Lower lobe of right lung (tissue), 2 donors: ENCODE data around the gene NTRK2. TPM values are rescaled to one million over a fixed set of nuclear protein-coding genes. Genes with fewer than 3 reads are reported as not detected.

ENCODE experiments used
- ATAC-seq, 2 donors: fragments of 200-7000 bp; cut with Tn5 transposase; one replicate each; pipeline ENCODE4 v1.9.1; 2020 to 2022; ENCODE audit warnings: mild to moderate bottlenecking in 2 of 2, moderate library complexity in 2 of 2
- DNase-seq: peaks from one replicate; pipeline ENCODE4 v3.0.0-alpha.2; 2020
- H3K27ac ChIP-seq: fragments of 200-600 bp; one replicate; pipeline ENCODE4 v1.8.0; 2022
- H3K27me3 ChIP-seq: fragments of 200-600 bp; one replicate; pipeline ENCODE4 v1.8.0; 2022; ENCODE audit warnings: low read depth
- H3K36me3 ChIP-seq: fragments of 200-600 bp; one replicate; pipeline ENCODE4 v1.8.0; 2022; ENCODE audit warnings: mild to moderate bottlenecking
- H3K4me1 ChIP-seq: fragments of 200-600 bp; one replicate; pipeline ENCODE4 v1.8.0; 2022
- H3K4me3 ChIP-seq: fragments of 200-600 bp; one replicate; pipeline ENCODE4 v1.8.0; 2022; ENCODE audit warnings: mild to moderate bottlenecking
- H3K9me3 ChIP-seq: fragments of 200-600 bp; one replicate; pipeline ENCODE4 v1.8.0; 2022
- CTCF ChIP-seq: fragments of 200-600 bp; IDR thresholded peaks from one replicate; pipeline ENCODE4 v1.8.0; 2022; ENCODE audit warnings: antibody characterized with exemption, mild to moderate bottlenecking
- intact Hi-C: fragments of 100-400 bp; cut with DNase I; formaldehyde crosslinking; loops from one replicate; pipeline ENCODE4 v1.11.0; 2022
- total RNA-seq: library from RNA; stranded (reverse); fragmentation: NEBNext Ultra II Directional; extraction: Animal tissue kit (Norgen Biotek cat#: 25700); gene quantifications from one replicate; pipeline ENCODE4 v1.2.1, GENCODE V29; 2021
- donor health status: DM: no; HTN: yes; CAD: no; lungs with severe emphysema.

NTRK2 gene
- total RNA-seq, 1 donor from 2014 or later, result 7.7 TPM

DNA sequence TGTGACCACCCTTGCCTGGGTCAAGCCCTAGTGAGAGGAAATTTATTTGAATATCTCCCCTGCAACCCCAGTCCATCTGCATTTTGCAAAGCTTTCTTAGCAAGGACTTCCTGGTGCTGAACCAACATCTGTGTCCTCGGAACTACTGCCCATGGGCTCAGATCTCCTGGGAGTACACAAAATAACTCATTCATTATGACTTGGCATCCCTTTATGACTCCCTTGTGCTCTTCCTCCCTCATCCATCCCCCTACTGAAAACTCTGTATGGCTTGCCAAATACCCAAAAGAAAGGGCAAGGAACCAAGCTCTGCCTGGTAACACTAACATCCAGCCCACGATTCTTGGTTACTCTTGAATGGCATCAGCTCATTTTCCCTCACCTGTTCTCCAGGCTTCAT is 368.5 kb downstream of the NTRK2 start:
- Histone ChIP-seq H3K4me3 (no peak overlapping the region), H3K4me1 (no peaks in the 10 kb centered on the region), H3K27ac (no peak overlapping the region), H3K9me3 (no peaks in the 10 kb centered on the region), H3K27me3 (peaks cover 20% of the 10 kb centered on the region), H3K36me3 (no peaks in the 10 kb centered on the region)
- intact Hi-C loops, result no loop called here
- ATAC-seq (no peak), DNase-seq (no peak)
- no peak for TF ChIP-seq CTCF

DNA sequence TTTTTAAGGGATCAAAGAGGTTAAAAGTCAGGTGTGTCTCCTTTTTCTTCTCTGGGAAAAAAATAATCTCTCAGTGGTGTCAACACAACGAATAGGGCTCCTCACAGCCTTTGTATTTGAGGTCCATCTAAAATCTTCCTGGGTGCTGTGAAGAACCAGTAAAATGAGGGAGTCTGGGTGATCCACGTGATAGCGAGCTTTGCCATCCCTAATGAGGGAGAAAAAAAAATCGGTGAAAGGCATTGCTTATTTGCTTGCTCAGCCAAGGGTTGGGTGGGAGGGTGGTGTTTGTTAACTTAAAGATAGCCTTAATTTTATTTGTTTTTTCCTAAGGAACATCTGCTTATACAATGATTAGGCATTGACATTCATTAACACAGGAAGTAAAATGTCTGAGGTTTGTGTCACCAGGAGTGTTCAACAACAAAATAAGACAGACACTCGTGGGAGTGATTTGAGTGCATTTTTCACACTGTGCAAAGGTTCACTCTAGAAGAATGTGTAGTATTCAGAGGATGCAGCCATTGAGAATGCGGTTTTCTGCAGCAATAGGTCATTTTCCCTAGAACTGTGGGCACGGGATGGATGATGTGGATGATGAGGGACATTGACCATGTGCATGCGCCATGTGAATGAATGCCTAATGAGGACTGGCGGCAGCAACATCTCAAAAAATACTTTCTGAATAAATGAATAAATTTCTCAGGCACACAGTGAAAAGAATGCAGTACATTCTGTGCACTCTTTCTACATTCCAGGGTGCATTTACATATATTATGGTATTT is 369.5 kb downstream of the NTRK2 start:
- Histone ChIP-seq H3K27ac (no peak overlapping the region), H3K27me3 (peaks cover 20% of the 10 kb centered on the region), H3K9me3 (no peaks in the 10 kb centered on the region), H3K4me3 (no peak overlapping the region), H3K36me3 (no peaks in the 10 kb centered on the region), H3K4me1 (no peaks in the 10 kb centered on the region)
- no peak for ATAC-seq
- no peak for TF ChIP-seq CTCF
- intact Hi-C loops, result no loop called here
- DNase-seq, result no peak

GRCh38 chr9:85040146-85040545 is 370.6 kb downstream of the NTRK2 start:
- no peak for ATAC-seq
- Histone ChIP-seq H3K36me3 (no peaks in the 10 kb centered on the region), H3K4me1 (no peaks in the 10 kb centered on the region), H3K9me3 (no peaks in the 10 kb centered on the region), H3K27me3 (peaks cover 20% of the 10 kb centered on the region), H3K4me3 (no peak overlapping the region), H3K27ac (no peak overlapping the region)
- intact Hi-C loops, result no loop called here
- no peak for TF ChIP-seq CTCF
- DNase-seq, result no peak

GRCh38 chr9:85040821-85041465 is 371.4 kb downstream of the NTRK2 start:
- ATAC-seq, result no peak
- Histone ChIP-seq H3K27ac (no peak overlapping the region), H3K4me3 (no peak overlapping the region), H3K4me1 (no peaks in the 10 kb centered on the region), H3K27me3 (peaks cover 20% of the 10 kb centered on the region), H3K36me3 (no peaks in the 10 kb centered on the region), H3K9me3 (no peaks in the 10 kb centered on the region)
- intact Hi-C loops, result no loop called here
- DNase-seq, result no peak
- TF ChIP-seq CTCF, result no peak

DNA sequence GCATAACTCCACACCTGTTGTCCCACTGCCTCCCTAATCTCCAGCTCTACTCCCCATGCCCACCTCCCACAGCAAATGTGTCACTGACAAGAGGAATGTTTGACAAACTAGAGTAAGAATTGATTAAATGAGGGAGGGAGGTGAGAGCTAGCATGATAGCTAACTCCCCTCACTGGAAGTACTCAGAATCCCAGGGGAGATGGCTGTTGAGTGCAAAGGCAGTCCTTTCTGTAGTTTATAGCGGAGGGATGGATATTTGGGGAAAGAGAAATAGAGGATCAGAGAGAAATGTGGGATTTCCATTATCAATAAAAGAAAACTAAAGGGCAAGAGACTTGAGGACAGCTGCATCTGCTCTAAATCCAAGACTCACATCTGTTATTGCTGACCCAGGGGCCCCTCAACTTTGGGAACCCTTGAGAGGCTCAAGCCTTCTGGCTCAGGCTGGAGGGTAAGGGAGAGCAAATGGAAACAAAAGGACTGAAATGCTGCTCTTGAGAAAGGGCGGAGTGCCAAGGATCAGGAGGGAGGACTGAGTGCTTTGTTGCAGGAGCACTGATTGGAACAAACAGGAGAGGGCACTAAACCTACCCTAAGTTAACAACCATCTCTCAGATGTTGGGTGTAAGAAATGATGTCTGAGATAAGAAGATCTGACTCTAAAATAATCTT is 372.1 kb downstream of the NTRK2 start:
- peaks cover 17% of the 10 kb centered on the region for H3K27me3 ChIP-seq
- H3K36me3 ChIP-seq, result no peaks in the 10 kb centered on the region
- no peak for ATAC-seq
- no peak overlapping the region for H3K27ac ChIP-seq
- no peak overlapping the region for H3K4me3 ChIP-seq
- DNase-seq, result no peak
- intact Hi-C loops, result no loop called here
- H3K4me1 ChIP-seq, result no peaks in the 10 kb centered on the region
- TF ChIP-seq CTCF, result no peak
- H3K9me3 ChIP-seq, result no peaks in the 10 kb centered on the region
